Activated T-cell treated with anti-CD3 and anti-CD28 coated beads, Interleukin-2, amount 50 U/mL, for 48 hours (primary cell): Measurements from ENCODE around the gene MEX3A.
"Not testable (repeated sequence)": the region's sequence is repeated elsewhere in the genome, so short reads cannot be mapped to it uniquely, and the experiment has no call there.

Source experiments
- DNase-seq, 2 experiments: peaks; one replicate each; pipeline ENCODE4 v3.0.0-alpha.2; 2020

The MEX3A gene, protein sequence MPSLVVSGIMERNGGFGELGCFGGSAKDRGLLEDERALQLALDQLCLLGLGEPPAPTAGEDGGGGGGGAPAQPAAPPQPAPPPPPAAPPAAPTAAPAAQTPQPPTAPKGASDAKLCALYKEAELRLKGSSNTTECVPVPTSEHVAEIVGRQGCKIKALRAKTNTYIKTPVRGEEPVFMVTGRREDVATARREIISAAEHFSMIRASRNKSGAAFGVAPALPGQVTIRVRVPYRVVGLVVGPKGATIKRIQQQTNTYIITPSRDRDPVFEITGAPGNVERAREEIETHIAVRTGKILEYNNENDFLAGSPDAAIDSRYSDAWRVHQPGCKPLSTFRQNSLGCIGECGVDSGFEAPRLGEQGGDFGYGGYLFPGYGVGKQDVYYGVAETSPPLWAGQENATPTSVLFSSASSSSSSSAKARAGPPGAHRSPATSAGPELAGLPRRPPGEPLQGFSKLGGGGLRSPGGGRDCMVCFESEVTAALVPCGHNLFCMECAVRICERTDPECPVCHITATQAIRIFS

DNA sequence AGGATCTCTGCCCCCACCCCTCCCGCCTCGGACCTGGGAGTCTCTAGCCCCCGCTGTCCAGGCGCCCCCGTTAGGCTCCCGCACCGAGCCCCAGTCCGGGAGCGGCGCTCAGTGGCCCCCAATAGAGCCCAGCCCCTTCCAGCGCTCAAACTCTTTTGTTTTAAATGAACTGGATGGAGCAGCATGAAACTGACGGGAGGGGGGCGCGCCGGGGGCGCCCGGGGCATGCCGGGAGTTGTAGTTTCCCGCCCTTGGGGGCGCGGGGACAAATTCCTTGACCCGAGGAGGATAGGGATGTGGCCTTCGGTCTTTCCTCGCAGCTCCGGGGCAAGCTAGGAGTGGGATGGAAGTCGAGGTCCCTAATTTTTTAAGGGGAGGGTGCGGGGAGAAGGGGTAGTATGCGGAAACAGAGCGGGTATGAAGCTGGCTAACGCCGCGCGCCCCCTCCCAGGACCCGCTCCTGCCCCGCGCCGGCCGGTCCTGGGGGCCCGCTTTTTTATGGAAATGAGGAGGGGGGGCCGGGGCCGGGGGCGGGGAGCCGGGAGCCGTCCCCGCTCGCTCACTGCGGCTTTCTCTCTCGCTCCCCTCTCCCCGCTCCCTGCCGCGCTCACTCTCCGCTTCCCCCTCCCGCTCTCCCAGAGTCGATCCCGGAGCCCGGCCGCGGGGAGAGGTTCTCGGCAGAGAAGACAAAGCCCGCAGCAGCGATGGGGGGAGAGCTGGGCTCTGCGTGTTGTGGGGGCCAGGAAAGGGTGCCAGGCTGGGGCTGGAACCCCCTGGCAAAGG, at the start of gene MEX3A:
Gene MEX3A (minus strand): TSS at position 157 of the 783 bp plus-strand sequence. CDS start 467 bp downstream, outside the sequence.
- peak; percentile 71 to 76 for DNase-seq

DNA sequence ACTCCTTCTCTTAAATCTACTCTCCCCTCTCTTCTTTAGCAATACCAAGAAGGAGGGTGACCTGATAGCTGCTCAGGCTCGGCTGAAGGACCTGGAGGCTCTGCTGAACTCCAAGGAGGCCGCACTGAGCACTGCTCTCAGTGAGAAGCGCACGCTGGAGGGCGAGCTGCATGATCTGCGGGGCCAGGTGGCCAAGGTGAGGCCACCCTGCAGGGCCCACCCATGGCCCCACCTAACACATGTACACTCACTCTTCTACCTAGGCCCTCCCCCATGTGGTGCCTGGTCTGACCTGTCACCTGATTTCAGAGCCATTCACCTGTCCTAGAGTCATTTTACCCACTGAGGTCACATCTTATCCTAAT, 48.3 kb upstream of the MEX3A start:
- DNase-seq, result no peak

DNA sequence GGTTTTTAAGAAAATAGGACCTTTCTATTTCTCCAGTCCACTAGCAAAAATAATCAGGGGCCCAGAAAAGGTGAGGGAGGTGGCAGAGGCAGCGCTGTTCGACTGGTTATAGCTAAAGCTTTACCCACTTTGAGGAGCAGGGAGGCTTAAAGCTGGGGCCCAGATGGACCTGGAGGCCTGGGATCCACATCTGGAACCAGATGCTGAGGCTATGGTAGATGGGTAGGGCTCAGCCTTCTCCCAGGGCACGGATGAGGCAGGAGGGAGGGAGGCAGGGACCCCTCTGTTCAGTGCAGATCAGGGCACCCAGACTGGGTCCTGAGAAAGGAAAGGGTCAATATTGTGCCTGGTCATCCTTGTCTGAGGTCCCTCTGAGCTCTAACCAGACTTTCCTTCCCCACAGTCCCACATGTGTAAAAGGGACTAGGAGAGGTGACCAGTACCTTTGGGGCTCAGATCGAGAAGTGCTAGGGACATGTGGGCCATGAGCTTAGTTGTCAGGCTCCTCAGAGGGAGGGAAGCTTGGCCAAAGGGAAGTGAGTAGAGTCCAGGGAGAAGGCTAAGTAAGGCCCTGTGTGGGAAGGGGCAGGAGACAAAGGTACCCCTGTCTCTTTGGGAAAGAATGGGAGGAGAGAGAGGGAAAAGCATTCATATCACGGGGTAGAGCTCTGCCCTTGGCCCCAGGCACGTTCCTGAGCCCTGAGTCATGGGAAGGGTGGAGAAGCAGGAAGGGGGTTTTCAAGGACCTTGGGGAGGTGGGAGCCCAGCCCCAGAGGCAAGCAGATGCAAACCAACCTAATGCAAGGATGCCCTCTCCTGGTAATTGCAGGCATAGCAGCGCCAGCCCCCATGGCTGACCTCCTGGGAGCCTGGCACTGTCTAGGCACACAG, 47.7 kb upstream of the MEX3A start:
- peak; percentile 91 to 92 for DNase-seq

DNA sequence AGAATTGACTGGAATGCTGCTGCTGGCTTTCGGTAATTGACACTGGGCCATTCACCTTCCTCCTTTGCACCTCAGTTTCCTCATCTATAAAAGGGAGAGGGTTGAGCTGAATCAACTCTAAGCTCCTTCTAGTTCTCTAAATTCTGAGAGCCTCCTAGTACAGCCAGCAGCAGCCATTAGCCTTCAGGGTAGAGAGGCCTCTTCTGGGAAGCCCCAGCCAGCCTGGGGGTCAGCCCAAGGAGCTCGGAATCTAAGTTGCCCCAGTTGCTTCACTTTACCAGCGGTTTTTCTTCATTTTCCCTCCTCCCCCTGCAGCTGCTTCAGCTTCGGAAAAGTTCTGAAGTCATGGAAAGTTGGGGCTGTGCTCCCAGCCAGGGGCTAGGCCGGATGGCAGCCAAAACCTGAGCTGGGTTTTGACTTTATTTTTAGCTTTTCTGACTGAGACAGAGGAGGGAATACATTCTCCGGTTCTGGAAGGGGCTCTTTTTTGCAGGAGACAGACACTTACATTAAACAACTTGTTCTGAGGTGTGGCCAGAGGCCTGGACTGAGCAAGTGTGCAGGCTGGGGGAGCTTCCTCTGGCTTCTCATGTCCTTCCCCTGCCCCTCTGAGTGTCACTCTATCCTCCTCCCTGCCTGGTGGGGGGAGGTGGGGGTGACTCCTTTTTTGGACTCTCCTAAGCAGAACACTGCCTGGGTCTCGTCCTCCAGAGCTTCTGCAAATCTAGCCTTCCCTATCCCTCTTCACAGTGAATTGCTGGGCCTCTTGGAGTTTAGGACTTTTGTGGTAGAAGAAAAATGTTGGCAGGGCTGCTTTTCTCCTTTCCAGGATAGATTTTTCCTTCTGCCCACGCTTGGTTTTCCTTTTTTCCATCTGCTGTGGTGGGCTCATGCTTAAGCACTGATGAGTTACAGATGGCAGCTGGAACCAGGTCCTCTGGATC, 46.7 kb upstream of the MEX3A start:
- DNase-seq, result no peak

DNA sequence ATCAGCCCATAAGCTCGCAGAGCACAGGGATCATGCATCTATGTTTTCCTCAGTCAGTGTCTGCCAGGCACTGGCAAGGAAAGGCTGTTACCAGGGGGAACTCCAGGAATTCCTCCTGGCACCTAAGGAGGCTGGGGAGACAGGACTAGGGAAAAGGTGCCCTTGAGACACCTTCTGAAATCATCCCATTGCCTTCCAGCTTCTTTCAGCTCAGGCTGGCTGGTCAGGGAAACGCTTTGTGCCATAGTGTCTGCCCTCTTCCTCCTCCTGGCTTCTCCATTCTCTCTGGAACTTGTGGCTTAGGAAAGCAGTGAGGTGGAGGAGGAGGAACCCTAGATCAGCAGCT, 46.0 kb upstream of the MEX3A start:
- DNase-seq, result no peak

DNA sequence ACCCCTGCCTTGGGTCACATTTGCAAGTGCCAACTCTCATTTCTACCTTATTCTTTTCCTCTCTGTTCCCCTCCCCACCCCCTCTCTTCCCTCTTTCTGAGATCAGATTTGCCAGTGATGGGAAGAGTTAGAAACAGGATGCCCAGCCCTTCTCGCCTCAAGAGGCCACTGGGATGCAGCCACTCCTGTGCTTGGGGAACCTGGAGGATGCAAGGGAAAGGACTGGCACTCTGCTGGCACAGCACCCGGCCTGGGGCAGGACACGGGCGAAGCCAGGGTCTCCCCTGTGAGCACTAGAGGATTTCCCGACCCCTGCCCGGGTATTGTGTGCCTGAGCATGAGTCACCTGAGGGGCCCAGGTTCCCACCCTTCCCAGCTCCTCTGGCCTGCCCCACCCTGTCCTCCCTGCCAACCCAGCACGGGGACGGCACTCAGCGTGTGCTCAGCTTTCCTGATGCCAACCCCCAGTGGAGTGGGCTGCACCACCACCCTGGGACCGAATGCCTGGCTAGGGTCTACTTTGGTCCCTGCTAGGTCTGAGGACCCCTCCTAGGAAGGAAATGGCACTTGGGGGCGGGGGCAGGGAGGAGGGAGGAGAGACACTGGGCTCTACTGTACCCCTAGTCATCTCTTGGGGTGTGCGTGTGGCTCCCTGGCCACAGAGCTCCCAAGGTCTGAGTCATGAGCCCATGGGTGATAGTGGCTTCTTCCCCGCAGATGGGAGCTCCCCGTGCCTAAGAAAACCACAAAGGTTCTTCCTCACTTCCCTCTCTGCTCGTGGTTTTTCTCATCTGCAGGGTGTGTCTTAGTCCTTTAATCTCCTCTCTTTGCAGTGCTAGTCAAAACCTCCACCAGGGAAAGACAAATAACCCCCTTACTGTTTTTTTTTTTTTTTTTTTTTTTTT, 44.6 kb upstream of the MEX3A start:
- DNase-seq, result peak; percentile 88 to 90

DNA sequence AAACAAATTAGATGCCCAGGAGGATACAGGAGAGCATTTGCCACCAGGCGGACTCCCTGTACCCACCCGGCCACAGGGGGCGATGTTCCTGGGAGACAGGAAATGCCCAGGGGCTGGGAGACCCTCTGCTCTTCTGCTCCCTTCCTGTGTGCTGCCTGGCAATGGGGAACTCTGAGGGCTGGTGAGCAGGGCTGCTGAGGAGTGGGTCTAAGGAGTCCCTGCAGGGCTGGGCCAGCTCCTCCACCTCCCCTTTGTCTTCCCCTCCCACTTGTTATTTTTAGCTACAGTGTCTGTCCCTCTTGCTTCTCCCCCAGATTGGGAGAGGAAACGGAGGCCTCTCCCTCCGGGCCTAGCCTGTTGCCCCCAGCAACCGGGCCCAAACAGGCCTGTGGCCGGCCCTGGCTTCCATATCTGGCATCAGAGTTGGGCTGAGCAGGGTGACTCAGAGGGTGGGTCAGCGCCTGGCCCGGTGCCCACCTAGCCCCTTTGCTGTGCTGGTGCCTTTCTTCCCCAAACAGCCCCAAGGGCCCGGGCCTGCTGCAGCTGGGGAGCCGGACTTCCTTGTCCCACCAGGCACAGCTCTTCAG, 43.9 kb upstream of the MEX3A start:
- DNase-seq, result peak; percentile 75 to 77

DNA sequence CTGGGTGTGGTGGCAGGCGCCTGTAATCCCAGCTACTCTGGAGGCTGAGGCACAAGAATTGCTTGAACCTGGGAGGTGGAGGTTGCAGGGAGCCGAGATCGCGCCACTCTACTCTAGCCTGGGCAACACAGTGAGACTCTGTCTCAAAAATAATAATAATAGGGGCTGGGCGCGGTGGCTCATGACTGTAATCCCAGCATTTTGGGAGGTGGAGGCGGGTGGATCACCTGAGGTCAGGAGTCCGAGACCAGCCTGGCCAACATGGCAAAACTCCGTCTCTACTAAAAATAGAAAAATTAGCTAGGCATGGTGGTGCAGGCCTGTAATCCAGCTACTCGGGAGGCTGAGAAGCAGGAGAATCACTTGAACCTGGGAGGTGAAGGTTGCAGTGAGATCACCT, 43.3 kb upstream of the MEX3A start:
- DNase-seq, result not testable (repeated sequence)

DNA sequence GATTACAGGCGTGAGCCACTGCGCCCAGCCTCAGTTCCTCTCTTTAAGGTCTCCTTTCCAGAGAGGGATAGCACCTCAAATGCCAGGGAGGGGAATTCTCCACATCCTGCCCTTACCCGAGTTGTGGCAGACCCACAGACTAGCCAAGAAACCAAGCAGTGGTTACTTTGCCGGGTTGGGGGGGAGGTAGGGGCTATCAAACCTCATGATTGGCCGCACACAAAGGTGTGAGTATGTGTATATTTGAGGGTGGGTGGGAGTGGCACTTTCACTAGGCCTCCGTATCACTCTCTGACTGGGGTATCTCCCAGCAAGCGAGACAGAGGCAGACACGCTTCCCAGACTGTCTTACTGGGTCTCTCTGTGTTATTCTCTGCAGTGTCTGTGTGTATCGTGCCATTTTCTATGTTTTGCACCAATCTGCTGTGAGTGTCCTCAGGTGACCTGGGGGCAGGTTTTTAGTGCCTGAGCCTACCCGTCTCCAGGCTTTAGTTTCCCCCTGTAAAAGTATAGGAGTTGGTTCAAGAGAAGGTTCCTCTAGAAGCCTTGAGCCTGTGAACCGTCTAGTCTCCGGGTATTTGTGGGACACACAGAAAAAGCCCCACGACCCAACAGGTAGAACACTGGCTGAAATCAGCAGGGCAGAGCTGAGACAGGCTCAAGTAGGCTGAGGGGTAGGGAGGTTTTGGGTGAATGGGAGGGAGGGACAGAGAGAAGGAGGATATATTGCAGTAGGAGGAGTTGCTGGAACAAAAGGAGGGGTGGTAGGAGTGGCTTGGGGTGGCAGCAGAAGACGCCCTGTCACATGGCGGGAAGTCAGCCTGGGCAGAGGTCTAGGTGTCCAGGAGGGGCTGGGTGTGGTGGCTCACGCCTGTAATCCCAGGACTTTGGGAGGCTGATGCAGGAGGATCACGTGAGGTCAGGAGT, 42.6 kb upstream of the MEX3A start:
- DNase-seq, result peak; percentile 38 to 52

DNA sequence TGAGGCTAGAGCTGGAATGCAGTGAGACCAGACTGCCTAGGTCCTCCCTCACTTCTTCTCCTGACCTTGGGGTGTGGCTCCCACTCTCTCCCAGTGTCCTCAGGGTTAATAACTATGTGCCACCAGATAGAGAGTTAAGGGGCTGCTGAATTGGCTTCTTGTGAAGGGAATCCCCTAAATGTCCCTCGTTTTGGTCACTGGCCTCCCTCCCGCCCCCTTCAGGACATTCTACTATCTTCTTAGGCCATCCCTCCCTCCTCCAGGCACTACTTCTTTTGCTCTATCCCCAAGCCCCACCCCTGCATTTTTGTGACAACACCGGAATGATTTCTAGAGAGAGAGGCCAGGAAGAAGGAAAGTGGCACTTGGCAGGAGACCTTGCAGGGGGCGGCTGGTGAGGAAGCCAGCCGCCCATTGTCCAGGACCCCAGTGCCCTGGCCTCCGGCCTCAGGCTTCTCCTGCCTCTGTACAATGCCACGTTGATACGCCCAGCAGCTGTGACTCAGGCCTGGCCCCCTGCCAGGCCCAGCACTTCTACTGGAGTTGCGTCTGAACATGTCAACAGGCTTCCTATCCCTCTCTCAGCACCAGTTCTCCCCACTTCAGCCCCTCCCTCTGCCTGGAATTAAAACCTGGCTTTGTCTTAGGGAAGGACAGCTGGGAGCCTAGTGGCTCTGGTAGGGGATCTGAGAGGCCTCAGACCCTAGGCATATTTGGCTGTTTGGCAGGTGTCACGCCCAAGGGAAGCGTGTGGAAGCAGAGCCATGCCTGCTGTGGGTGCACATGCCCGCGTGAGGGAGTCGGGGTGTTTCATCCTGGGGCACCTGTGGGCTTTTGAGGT, 41.3 kb upstream of the MEX3A start:
- peak; percentile 79 to 83 for DNase-seq

DNA sequence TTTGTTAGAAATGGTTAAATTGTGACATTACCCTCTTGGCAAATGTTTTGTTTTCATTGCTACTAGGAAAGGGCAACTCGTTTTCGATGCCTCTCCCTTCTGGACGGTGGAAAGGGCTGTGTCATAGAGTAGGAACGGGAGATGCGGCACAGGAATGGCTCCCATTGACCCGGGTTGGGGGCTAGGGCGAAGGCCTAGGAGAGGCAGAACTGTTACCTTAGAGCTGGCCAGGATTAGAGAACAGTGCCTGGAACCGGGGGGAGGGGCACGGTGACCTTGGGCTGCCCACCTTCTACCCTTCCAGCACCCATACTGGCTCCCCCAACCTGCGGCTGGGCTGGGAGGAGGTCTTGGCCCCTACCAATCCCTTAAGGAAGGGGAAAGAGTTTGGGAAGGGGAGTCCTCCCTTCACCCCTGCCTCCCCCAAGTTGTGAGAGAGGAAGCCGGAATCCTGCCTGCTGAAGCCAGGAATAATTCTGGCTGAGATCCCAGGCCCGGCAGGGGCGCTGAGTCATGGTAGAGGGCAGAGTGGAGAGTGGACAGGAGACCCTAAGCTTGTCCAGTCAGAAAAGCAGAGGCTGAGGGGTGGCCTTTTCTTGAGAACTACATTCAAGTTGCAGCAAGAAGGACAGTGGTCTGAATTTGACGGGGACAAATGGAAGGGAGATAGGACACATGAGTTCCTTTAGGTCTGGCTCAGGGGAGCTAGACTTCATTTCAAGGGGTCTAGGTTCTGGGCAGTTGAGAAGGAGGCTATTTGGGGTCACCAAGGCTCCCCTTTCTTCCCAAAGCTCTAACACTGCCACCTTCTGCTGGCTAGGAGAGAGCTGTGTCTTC, 40.5 kb upstream of the MEX3A start:
- DNase-seq, result no peak

DNA sequence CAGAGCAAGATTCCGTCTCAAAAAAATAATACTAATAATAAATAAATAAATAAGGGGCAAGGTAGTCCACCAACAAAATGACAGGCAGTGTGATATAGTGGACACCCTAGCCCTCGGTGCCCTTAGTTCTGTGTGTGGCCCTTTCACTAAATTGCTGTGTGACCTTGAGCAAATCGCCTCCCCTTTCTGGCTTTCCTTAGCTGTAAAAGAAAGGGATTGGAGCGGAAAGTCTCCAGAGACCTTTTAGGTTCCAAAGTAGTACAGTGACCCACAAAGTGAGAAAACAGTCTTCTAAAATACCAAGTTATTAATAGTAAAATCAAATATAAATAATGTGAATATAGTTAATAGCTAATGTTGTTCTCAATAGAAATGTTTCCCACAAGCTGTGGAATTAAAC, 39.8 kb upstream of the MEX3A start:
- no peak for DNase-seq

DNA sequence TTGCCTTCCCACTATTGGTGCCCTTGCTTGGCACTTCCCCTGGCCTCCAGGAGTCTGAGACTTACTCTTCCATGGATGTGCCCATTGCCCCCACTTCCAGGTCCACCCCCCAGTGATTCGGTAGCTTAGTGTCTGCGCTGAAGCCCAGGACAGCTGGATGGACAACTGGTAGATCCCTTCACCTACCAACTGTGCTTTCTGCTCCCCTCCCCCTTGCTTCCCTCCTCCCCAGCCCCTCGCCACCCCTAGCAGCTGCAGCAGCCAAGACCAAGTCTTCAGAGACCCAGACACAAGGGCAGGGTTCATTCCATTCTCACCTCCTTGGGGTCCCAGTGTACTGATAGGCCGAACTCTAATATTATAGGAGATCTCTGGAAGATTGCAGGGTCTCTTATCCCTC, 39.2 kb upstream of the MEX3A start:
- no peak for DNase-seq

DNA sequence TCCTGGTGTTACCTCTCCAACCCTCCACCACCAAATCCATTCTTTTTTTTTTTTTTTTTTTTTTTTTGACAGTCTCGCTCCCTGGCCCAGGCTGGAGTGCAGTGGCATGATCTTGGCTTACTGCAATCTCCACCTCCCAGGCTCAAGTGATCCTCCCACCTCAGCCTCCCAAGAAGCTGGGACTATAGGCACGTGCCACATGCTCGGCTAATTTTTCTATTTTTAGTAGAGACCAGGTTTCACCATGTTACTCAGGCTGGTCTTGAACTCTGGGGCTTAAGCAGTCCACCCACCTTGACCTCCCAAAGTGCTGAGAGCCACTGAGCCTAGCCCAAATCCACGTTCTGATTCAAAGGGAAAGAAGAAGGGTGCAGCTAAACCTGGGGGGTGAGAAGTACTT, 38.7 kb upstream of the MEX3A start:
- DNase-seq, result not testable (repeated sequence)

DNA sequence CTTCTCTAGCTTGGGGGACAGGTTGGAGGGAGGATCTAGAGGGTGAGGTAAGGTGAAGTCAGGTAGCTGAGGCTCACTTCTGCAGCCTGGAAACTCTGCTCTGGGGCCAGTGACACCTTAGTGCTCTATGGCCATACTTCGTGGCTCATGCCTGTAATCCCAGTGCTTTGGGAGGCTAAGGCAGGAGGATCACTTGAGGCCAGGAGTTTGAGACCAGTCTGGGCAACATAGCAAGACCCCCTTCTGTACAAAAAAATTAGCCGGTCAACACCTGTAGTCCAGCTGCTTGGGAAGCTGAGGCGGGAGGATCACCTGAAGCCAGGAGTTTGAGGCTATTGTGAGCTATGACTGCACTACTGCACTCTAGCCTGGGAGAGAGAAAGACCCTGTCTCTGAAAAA, 38.1 kb upstream of the MEX3A start:
- no peak for DNase-seq

DNA sequence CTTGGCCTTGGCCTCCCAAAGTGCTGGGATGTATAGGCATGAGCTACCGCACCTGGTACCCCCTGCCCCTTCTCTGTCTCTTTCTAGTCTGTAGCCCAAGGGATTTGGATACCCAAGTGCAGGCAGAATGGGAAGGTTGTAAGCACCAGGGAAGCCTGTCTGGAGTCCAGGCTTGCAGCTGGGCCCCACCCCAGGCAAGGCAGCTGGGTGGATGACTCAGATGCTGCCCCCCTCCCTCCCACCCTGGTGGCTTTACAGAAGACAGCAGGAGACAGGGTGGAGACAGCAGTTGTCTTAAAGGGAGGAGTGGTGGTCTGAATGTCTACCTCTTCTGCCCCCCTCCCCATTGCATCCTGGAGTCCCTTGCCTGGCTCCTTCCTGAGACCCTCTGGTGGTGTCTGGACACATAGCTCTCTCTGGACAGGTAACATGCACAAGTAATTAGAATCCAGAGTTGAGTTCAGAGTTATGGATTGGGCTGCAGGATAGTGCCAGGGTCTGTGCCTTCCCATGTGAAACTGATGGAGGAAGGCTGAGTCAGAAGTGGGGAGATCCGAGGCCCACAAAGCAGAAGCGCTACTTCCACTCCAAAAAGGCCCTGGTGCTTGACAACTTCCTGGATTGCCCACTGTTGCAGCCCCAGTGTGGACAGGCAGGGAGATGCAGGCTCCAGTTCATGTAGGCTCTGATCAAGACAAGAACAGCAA, 37.4 kb upstream of the MEX3A start:
- no peak for DNase-seq
